ENCODE data around the gene TSFM. TPM values are rescaled to one million over a fixed set of nuclear protein-coding genes. Genes with fewer than 3 reads are reported as not detected.

The TSFM gene
- total RNA-seq, 1 experiment from 2014 or later: 40.3 TPM

DNA sequence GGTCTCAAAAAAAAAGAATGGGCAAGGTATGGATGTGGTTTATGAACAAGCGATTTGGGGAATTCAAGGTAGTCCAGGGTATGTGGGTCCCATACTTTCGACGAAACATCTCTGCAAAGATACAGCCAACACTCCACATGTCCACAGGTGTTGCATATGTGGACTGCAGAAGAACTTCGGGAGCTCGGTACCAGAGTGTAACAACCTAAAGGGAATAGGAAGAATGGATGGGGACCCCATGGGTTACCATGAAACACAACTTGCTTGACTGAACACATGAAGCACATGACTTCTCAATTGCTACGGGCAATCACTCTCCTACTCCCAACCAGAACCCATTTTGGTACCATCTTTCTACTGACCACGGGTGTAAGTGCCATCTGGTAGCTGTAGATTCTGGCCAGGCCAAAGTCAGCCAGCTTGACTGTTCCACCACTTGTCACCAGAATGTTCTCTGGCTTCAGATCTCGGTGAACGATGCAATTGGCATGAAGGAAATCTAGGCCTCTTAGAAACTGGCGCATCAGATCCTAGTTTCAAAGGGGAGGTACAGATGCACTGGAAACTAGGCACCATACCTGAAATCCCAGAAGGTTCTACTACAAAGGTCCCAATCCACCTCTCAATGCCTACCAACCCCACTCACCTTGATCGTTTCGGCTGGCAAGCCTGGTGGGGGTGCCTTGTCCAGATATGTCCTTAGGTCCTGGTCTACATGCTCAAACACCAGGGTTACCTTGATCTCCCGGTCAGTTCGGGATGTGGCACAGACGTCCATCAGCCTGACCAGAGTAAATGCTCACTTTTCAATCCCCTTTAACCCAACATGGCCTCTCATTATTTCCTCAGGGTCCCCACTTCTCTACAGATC, 31.8 kb upstream of the TSFM start:
- DNase-seq (ENCODE audit: low read depth, low spot score): no peak
- intact Hi-C loops (cut with micrococcal nuclease; ENCODE audit: unreplicated experiment) (no loop called here), in situ Hi-C loops (cut with HindIII; ENCODE audit: low pct_unique_long_range_greater_than_20kb, low sequenced_read_pairs) (no loop called here)
- TF ChIP-seq TCF7L2 (IDR thresholded peaks at IDR 0.05; ENCODE audit: low read depth, low read length): no peak
- no peak for TF ChIP-seq CTCF (IDR thresholded peaks at IDR 0.05)
- no peak for TF ChIP-seq REST (IDR thresholded peaks at IDR 0.05; ENCODE audit: insufficient read depth in 1 of 2, low read depth in 2 of 2, low read length in 1 of 2)
- TF ChIP-seq POLR2AphosphoS5 (IDR thresholded peaks at IDR 0.05; ENCODE audit: low read depth, low read length): no peak
- TF ChIP-seq SIN3A (IDR thresholded peaks at IDR 0.05; ENCODE audit: borderline replicate concordance, insufficient read depth, low read depth, low read length): no peak
- no TSS peak for BruUV-seq (replicated peaks)
- Histone ChIP-seq H3K36me3 (ENCODE audit: control insufficient read depth, insufficient read depth, low read length) (peaks cover 18% of the 10 kb centered on the region), H3K9me3 (ENCODE audit: control insufficient read depth, insufficient read depth, low read depth, low read length) (no peaks in the 10 kb centered on the region), H3K4me3 (ENCODE audit: low read depth in 2 of 2, low read length in 2 of 2) (peak overlapping the region; percentile 85 to 98), H3K27ac (ENCODE audit: low read length) (peak overlapping the region; percentile 98), H3K4me1 (ENCODE audit: control insufficient read depth, insufficient read depth, low read length) (peaks cover 14% of the 10 kb centered on the region), H3K27me3 (ENCODE audit: control insufficient read depth, insufficient read depth, low read length) (0 out of 2 replicates have a peak, but pooled peaks cover 2% of the 10 kb centered on the region)
- CTCF ChIA-PET: no interaction called here
- no peak for ATAC-seq
- POLR2A ChIA-PET: interaction anchor here (0.7 kb wide), 1 partner anchor 41 kb away, joined by 3 read pairs; no protein-coding TSS in a partner anchor

- peak overlapping the region; percentile 98 for H3K27ac ChIP-seq (ENCODE audit: low read length)
- no peak for DNase-seq (ENCODE audit: low read depth, low spot score)
- peaks cover 18% of the 10 kb centered on the region for H3K36me3 ChIP-seq (ENCODE audit: control insufficient read depth, insufficient read depth, low read length)
- no peaks in the 10 kb centered on the region for H3K9me3 ChIP-seq (ENCODE audit: control insufficient read depth, insufficient read depth, low read depth, low read length)
- TF ChIP-seq CTCF (IDR thresholded peaks at IDR 0.05): no peak
- no peak for TF ChIP-seq POLR2AphosphoS5 (IDR thresholded peaks at IDR 0.05; ENCODE audit: low read depth, low read length)
- TF ChIP-seq TCF7L2 (IDR thresholded peaks at IDR 0.05; ENCODE audit: low read depth, low read length): no peak
- TF ChIP-seq SIN3A (IDR thresholded peaks at IDR 0.05; ENCODE audit: borderline replicate concordance, insufficient read depth, low read depth, low read length): no peak
- TF ChIP-seq REST (IDR thresholded peaks at IDR 0.05; ENCODE audit: insufficient read depth in 1 of 2, low read depth in 2 of 2, low read length in 1 of 2): no peak
- no peak for ATAC-seq
- BruUV-seq (replicated peaks): no TSS peak
- peaks cover 7% of the 10 kb centered on the region for H3K27me3 ChIP-seq (ENCODE audit: control insufficient read depth, insufficient read depth, low read length)
- ChIA-PET CTCF (no interaction called here), POLR2A (no interaction called here)
- in situ Hi-C loops (cut with HindIII; ENCODE audit: low pct_unique_long_range_greater_than_20kb, low sequenced_read_pairs) (no loop called here), intact Hi-C loops (cut with micrococcal nuclease; ENCODE audit: unreplicated experiment) (no loop called here)
- H3K4me1 ChIP-seq (ENCODE audit: control insufficient read depth, insufficient read depth, low read length): peaks cover 14% of the 10 kb centered on the region
- peak overlapping the region; percentile 85 to 98 for H3K4me3 ChIP-seq (ENCODE audit: low read depth in 2 of 2, low read length in 2 of 2)
Observed at GRCh38 chr12:57751432-57751787, 31.2 kb upstream of the TSFM start.

Data from Panc1 (cell line).